ENCODE data around the gene PPP2R2B. TPM values are rescaled to one million over a fixed set of nuclear protein-coding genes. Genes with fewer than 3 reads are reported as not detected.

PPP2R2B gene
- total RNA-seq, 3 donors from 2014 or later, result 0.99 to 5.9 (median 1.2) TPM

DNA sequence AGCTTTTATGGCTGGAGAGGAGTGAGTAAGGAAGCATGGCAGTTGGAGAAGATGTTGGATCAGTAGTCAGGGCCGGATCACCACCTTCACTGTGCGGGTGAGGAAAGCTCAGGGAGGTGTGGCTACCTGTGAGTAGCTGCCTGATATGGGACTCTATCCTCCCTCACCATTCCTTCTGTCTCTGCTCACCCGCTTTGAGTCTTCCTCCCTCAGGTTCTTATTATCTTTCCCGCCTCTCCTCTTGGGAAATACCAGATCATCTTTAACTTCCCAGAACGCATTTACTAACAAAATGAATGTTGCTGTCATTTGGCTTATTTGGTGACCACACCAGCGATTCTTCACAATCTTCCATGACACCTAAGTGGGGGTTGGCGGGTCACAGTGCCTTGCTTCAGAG is 221.9 kb downstream of the PPP2R2B start:
- TF ChIP-seq, protein P1, sequence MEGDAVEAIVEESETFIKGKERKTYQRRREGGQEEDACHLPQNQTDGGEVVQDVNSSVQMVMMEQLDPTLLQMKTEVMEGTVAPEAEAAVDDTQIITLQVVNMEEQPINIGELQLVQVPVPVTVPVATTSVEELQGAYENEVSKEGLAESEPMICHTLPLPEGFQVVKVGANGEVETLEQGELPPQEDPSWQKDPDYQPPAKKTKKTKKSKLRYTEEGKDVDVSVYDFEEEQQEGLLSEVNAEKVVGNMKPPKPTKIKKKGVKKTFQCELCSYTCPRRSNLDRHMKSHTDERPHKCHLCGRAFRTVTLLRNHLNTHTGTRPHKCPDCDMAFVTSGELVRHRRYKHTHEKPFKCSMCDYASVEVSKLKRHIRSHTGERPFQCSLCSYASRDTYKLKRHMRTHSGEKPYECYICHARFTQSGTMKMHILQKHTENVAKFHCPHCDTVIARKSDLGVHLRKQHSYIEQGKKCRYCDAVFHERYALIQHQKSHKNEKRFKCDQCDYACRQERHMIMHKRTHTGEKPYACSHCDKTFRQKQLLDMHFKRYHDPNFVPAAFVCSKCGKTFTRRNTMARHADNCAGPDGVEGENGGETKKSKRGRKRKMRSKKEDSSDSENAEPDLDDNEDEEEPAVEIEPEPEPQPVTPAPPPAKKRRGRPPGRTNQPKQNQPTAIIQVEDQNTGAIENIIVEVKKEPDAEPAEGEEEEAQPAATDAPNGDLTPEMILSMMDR (IDR thresholded peaks at IDR 0.05), result no peak
- Histone ChIP-seq H3K9me3 (no peaks in the 10 kb centered on the region), H3K36me3 (ENCODE audit: low read depth) (no peaks in the 10 kb centered on the region), H3K4me3 (no peak overlapping the region), H3K4me1 (ENCODE audit: low read depth) (no peaks in the 10 kb centered on the region)
- intact Hi-C loops (cut with DNase I, micrococcal nuclease), result no loop called here
- DNase-seq (no peak), ATAC-seq (no peak)

DNA sequence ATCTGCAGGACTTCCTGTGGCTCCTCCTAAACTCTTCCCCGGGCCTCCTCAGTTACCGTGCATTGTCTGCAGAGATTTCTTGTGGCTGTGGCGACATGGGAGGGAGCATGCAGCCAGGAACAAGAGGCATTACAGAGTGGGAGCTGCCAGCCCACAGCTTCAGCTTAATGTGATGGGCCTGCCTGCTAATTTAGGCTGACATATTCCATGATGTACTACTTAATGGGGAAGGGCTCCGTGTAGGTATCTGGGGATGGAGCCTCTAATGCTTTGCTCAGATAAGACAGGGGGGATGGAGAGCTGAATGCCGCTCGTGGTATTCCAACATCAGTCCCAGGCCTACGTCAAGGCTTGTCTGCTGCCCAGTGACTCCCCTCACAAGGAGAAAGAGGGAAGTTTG is 225.0 kb downstream of the PPP2R2B start:
- intact Hi-C loops (cut with DNase I, micrococcal nuclease), result no loop called here
- TF ChIP-seq, protein P1 (IDR thresholded peaks at IDR 0.05), result no peak
- H3K4me3 ChIP-seq, result no peak overlapping the region
- no peaks in the 10 kb centered on the region for H3K9me3 ChIP-seq
- DNase-seq (no peak), ATAC-seq (no peak)
- no peaks in the 10 kb centered on the region for H3K4me1 ChIP-seq (ENCODE audit: low read depth)
- no peaks in the 10 kb centered on the region for H3K36me3 ChIP-seq (ENCODE audit: low read depth)

DNA sequence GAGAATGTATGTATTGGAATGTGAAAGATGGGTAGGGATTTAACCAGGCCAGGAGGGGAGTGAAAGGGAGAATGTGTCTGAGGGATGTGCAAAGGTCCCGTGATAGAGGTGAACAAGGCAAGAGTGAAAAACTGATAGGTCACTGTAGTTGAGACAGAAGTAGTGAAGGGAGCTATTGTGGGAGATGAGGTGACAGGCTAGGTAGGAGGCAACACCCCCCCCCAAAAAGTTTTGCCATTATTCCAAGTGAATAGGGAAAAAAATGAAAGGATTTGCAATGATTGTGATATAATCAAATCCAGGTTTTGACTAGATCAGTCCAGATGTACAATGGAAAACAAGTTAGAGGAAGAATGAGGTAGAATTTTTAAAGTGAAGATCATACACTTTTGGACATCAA is 226.0 kb downstream of the PPP2R2B start:
- no peaks in the 10 kb centered on the region for H3K36me3 ChIP-seq (ENCODE audit: low read depth)
- H3K9me3 ChIP-seq, result no peaks in the 10 kb centered on the region
- H3K4me1 ChIP-seq (ENCODE audit: low read depth), result no peaks in the 10 kb centered on the region
- intact Hi-C loops (cut with DNase I, micrococcal nuclease), result no loop called here
- no peak overlapping the region for H3K4me3 ChIP-seq
- DNase-seq (no peak), ATAC-seq (no peak)
- TF ChIP-seq, protein P1 (IDR thresholded peaks at IDR 0.05), result no peak

DNA sequence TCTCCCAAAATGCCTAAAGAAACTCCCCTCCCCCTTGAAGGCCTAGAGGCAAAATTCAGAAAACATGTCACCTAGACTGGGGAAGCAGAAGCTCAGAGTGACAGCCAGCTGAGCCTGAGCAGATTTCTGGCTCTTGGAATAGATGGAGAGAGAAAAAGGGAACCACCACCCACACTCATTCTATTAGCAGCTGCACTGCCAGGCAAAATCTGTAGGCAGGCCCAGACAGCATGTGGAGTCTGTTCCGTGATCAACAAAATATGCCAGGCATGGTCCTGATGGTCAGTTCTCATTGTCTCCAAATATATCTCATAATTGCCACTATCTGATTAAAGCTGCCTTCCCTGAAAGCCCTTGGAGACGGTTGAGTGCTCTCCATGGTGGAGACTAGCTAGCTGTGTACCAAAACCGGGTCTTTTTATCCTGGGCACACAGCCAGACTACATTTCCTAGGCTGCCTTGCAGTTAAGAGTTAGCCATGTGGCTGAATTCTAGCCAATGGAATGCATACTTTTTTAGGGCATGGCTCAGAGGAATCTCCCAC is 230.8 kb downstream of the PPP2R2B start:
- no peak for ATAC-seq
- H3K4me1 ChIP-seq (ENCODE audit: low read depth), result peaks cover 6% of the 10 kb centered on the region
- intact Hi-C loops (cut with DNase I, micrococcal nuclease), result no loop called here
- H3K36me3 ChIP-seq (ENCODE audit: low read depth), result no peaks in the 10 kb centered on the region
- no peak overlapping the region for H3K4me3 ChIP-seq
- no peak for DNase-seq
- H3K9me3 ChIP-seq, result no peaks in the 10 kb centered on the region
- TF ChIP-seq, protein P1 (IDR thresholded peaks at IDR 0.05), result no peak

DNA sequence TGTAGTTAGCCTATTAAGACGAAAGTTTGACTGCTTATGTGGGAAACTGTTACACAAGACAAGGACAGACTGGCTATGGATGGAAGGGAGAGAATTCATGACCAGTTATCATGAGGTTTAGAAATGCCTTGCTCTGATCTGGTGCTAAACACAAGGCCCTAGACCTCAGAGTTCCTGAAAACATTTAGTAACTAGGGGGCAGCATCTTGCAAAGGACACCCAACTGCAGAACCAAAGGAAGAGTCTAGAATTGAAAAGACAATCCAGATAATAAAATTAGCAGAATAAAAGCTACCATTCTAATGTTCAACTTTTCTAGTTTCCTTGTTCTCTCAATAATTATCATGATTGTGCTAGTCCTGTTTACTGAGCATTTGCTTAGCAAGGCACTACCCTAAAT is 232.1 kb downstream of the PPP2R2B start:
- TF ChIP-seq, protein P1 (IDR thresholded peaks at IDR 0.05), result no peak
- Histone ChIP-seq H3K4me1 (ENCODE audit: low read depth) (peaks cover 6% of the 10 kb centered on the region), H3K4me3 (no peak overlapping the region), H3K36me3 (ENCODE audit: low read depth) (no peaks in the 10 kb centered on the region), H3K9me3 (no peaks in the 10 kb centered on the region)
- no peak for ATAC-seq
- intact Hi-C loops (cut with DNase I, micrococcal nuclease), result no loop called here
- DNase-seq, result no peak

DNA sequence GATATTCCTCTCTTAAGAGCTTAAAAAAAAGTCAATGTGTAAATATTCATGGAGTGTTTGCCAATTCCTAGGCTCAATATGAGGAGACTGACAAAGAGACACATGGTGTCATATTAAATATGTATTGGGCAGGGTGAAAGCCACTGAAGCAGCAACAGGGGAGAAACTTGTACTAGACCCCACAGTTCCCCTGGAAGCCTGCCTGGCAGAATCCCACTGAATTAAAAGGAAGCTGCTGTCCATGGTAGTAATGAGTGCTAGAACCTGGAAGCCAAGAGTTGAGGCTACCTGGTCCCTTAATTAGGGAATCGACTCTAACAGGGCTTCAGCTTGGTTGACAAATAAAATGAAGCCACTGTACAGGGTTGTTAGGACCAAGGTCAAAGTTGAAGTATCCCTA is 233.2 kb downstream of the PPP2R2B start:
- no peak for ATAC-seq
- no peak overlapping the region for H3K4me3 ChIP-seq
- TF ChIP-seq, protein P1 (IDR thresholded peaks at IDR 0.05), result no peak
- peaks cover 6% of the 10 kb centered on the region for H3K4me1 ChIP-seq (ENCODE audit: low read depth)
- H3K9me3 ChIP-seq, result no peaks in the 10 kb centered on the region
- intact Hi-C loops (cut with DNase I, micrococcal nuclease), result no loop called here
- H3K36me3 ChIP-seq (ENCODE audit: low read depth), result no peaks in the 10 kb centered on the region
- no peak for DNase-seq
